Activated CD4-positive, alpha-beta memory T cell treated with anti-CD3 and anti-CD28 coated beads for 36 hours (primary cell): ENCODE results near the gene DYNC1LI1. TPM values are rescaled to one million over a fixed set of nuclear protein-coding genes. Genes with fewer than 3 reads are reported as not detected.

ENCODE experiments used
- CTCF ChIA-PET: fragments of 350-600 bp; sonication (Branson Sonifier 250); formaldehyde crosslinking; loops from one replicate; lab custom pipeline; 2021; ENCODE audit warnings: antibody characterized with exemption, inconsistent platforms; lab: Charles Lee
- POLR2A ChIA-PET: fragments of 350-600 bp; sonication (Branson Sonifier 250); formaldehyde crosslinking; loops from one replicate; lab custom pipeline; 2021; ENCODE audit warnings: antibody characterized with exemption; lab: Charles Lee
- DNase-seq: peaks from one replicate; pipeline ENCODE4 v3.0.0-alpha.2; 2020
- H3K27ac Mint-ChIP-seq: one replicate; pipeline ENCODE4 v1.8.0; 2021; ENCODE audit warnings: mixed read lengths
- H3K27me3 Mint-ChIP-seq: one replicate; pipeline ENCODE4 v1.8.0; 2021; ENCODE audit warnings: mixed read lengths
- H3K36me3 Mint-ChIP-seq: one replicate; pipeline ENCODE4 v1.8.0; 2021; ENCODE audit warnings: mixed read lengths
- H3K4me1 Mint-ChIP-seq: one replicate; pipeline ENCODE4 v1.8.0; 2021; ENCODE audit warnings: low read depth, mixed read lengths
- H3K4me3 Mint-ChIP-seq: one replicate; pipeline ENCODE4 v1.8.0; 2021; ENCODE audit warnings: mild to moderate bottlenecking, mixed read lengths
- H3K9me3 Mint-ChIP-seq: one replicate; pipeline ENCODE4 v1.8.0; 2021; ENCODE audit warnings: mixed read lengths
- intact Hi-C: fragments of 100-400 bp; cut with micrococcal nuclease; formaldehyde crosslinking; loops from one replicate; pipeline ENCODE4 v1.15.1; 2023
- total RNA-seq, 2 experiments: library from RNA; stranded (reverse); gene quantifications; one replicate each; pipeline ENCODE4 v1.2.3, GENCODE V29; 2021

The DYNC1LI1 gene
- total RNA-seq: 10 to 100 TPM; 35.2 to 36.3 TPM

DNA sequence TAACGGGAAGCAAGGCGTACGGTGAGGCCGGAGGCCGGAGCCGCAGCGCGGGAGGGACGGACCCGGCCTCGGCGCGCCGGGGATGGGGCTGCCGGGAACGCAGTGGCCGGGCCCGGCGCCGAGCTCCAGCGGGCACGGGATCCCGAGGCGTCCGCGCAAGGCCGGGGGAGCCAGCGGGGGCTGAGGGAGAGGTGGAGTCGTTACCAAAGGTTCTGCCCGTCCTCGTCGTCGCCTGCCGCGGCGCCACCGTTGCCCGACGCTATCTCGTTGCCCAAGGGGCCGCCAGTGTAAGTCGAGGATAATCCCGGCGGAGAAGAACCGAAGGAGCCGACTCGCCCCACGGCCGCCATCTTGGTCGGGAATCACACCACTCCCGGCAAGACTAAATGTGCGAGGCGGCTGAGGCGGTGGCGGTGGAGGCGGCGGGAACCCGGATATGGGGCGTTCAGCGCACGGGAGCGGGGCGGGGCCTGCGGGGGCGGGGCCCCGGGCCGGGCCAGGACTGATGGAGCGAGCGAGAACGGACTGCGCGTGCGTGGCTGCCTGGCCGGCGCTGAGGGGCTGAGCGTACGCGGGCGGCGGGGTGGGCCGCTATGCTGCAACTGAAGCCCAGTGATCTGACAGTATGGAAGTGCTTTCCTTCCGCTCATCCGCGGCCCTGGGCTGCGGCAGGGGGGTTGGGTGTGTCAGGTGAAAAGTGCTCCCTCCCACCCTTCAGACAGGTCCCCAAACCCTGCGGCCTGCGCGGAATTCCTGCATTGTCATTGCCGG, at the start of gene DYNC1LI1:
DYNC1LI1 (minus strand) TSS at position 438 of the 771 bp plus-strand sequence; CDS start at position 350, 88 bp downstream.
- ChIA-PET CTCF (interaction anchor here (0.6 to 1.7 kb wide), 3 partner anchors 176 to 331 kb away, joined by 3 to 6 read pairs (median 3); no protein-coding TSS in a partner anchor), POLR2A (interaction anchor here (0.7 to 1.4 kb wide), 3 partner anchors 36 to 114 kb away, joined by 3 read pairs; partner anchors contain the start of genes CMTM6 and CNOT10)
- Mint-ChIP-seq H3K4me3 (peak within 1 kb of the TSS; percentile 89), H3K27ac (peak within 1 kb of the TSS; percentile 90), H3K27me3 (no peaks in the 10 kb centered on the region), H3K4me1 (peaks cover 27% of the 10 kb centered on the region), H3K36me3 (peaks cover 5% of the 10 kb centered on the region), H3K9me3 (no peaks in the 10 kb centered on the region)
- DNase-seq: peak; percentile 96
- intact Hi-C loops: loop anchor here (1.0 to 2.0 kb wide), 3 partner anchors 68 to 544 kb away; partner anchors contain the start of genes CMTM6, CNOT10 and CRTAP

DNA sequence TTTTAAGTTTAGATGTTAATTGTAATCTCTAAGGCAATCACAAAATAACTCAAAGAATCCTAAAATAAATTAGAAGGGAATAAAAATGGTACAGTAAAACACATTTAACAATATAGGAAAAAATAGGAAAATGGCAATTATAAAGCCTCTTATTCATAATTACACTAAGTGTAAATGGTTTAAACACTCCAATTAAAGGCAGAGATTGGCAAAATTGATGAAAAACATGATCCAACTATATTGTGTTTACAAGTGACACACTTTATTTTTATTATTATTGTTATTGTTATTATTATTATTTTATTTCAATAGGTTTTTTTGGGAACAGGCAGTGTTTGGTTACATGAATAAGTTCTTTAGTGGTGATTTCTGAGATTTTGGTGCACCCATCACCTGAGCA, 48.7 kb upstream of the DYNC1LI1 start:
- peaks cover 9% of the 10 kb centered on the region for H3K9me3 Mint-ChIP-seq
- CTCF ChIA-PET: no interaction called here
- H3K36me3 Mint-ChIP-seq: no peaks in the 10 kb centered on the region
- intact Hi-C loops: no loop called here
- no peak overlapping the region for H3K27ac Mint-ChIP-seq
- no peak for DNase-seq
- no peaks in the 10 kb centered on the region for H3K27me3 Mint-ChIP-seq
- POLR2A ChIA-PET: no interaction called here
- no peak overlapping the region for H3K4me3 Mint-ChIP-seq
- no peaks in the 10 kb centered on the region for H3K4me1 Mint-ChIP-seq

DNA sequence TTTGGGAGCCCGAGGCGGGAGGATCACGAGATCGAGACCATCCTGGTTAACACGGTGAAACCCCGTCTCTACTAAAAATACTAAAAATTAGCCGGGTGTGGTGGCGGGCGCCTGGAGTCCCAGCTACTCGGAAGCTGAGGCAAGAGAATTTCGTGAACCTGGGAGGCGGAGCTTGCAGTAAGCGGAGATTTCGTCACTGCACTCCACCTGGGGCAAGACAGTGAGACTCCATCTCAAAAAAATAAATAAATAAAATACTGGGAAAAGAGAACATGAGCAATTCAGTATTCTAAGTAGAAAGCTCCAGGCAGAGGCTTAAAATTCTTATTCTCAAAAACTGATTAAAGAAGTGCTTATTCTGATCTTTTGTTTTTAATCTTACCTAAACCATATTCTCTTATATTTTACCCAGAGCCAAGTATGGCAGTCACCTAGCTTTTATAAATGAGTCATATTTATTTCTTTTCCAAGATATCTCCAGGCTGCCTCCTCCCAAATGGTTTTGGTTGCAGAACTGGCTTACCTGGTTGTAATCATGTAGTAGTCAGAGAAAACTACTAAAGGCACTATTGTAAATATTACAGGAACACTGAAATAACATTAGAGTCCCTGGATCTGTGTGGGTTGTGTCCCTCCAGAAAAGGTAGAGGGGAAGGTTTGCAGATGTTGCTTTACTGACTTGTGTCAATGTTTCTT, 45.8 kb upstream of the DYNC1LI1 start:
- POLR2A ChIA-PET: no interaction called here
- H3K4me3 Mint-ChIP-seq: no peak overlapping the region
- no peaks in the 10 kb centered on the region for H3K36me3 Mint-ChIP-seq

DNA sequence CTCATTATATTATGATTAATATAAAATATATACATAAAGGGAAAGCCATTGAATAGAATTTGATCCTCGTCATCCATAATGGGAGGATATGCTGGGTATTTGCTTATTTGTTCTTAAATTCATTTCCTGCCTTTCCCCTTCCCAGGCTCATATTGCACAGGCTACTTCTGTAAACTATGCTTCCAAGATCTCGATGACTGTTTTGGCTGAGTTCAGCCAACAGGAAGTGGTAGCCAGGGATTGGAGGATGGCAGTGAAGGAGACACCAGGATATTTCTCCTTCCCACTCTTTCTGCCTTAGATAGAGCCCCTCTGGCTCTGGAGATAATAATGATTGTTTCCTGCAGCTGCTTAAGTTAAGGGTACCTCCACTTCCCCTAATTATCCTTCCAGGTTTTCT, 44.3 kb upstream of the DYNC1LI1 start:
- peaks cover 6% of the 10 kb centered on the region for H3K27me3 Mint-ChIP-seq
- intact Hi-C loops: no loop called here
- H3K27ac Mint-ChIP-seq: no peak overlapping the region
- H3K4me1 Mint-ChIP-seq: no peaks in the 10 kb centered on the region
- DNase-seq: no peak
- no peaks in the 10 kb centered on the region for H3K36me3 Mint-ChIP-seq
- peaks cover 3% of the 10 kb centered on the region for H3K9me3 Mint-ChIP-seq
- no peak overlapping the region for H3K4me3 Mint-ChIP-seq
- CTCF ChIA-PET: no interaction called here
- POLR2A ChIA-PET: no interaction called here

More for the DNA sequence above, 45.8 kb upstream of the DYNC1LI1 start:
- Mint-ChIP-seq H3K9me3 (peaks cover 9% of the 10 kb centered on the region), H3K27me3 (peaks cover 6% of the 10 kb centered on the region), H3K27ac (no peak overlapping the region), H3K4me1 (no peaks in the 10 kb centered on the region)
- intact Hi-C loops: no loop called here
- DNase-seq: no peak
- CTCF ChIA-PET: no interaction called here

DNA sequence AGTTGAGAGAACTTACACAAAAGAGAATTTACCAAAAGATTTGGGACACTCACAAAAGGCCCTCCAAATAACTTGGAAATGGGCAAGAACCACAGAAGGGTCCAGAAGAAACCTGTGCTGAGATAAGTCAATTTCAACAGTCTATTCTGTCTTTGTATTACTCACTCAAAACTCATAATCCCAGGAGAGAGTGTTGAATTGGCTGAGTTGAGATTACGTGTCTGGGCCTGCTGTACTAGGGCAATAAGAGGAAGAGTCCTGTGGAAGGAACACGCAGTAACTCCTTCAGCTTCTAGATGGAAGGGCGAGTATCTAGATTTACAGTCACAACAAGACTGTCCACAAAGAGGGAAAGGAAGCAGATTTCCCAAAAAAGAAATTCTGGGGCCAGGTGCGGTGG, 42.5 kb upstream of the DYNC1LI1 start:
- H3K27me3 Mint-ChIP-seq: peaks cover 6% of the 10 kb centered on the region
- H3K4me1 Mint-ChIP-seq: no peaks in the 10 kb centered on the region
- H3K9me3 Mint-ChIP-seq: no peaks in the 10 kb centered on the region
- intact Hi-C loops: no loop called here
- CTCF ChIA-PET: interaction anchor here (0.7 kb wide), 1 partner anchor 279 kb away, joined by 3 read pairs; no protein-coding TSS in a partner anchor
- no peak overlapping the region for H3K27ac Mint-ChIP-seq
- POLR2A ChIA-PET: no interaction called here
- no peaks in the 10 kb centered on the region for H3K36me3 Mint-ChIP-seq
- no peak overlapping the region for H3K4me3 Mint-ChIP-seq
- DNase-seq: no peak

DNA sequence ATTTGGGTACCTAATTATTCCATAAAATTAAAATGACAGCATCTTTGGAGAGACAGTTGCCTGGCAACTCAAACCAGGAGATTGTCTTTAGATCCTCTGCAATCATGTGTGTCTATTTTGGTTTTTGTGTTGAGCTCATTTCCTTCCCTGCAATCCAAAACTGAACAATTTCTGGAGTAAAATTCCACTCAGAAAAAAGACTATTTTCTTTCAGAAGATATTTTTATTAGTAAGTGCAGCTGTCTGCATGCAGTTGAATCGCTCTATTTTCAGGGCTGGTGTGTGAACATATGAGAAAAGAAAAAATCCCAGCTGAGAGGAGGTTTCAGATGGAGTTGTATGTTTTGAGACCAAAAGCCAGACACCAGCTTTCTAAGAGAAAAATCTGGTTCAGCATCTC, 41.9 kb upstream of the DYNC1LI1 start:
- Mint-ChIP-seq H3K27ac (no peak overlapping the region), H3K4me3 (no peak overlapping the region), H3K27me3 (peaks cover 6% of the 10 kb centered on the region), H3K36me3 (no peaks in the 10 kb centered on the region), H3K9me3 (no peaks in the 10 kb centered on the region), H3K4me1 (no peaks in the 10 kb centered on the region)
- intact Hi-C loops: no loop called here
- CTCF ChIA-PET: interaction anchor here (0.7 kb wide), 1 partner anchor 278 kb away, joined by 3 read pairs; no protein-coding TSS in a partner anchor
- POLR2A ChIA-PET: no interaction called here
- no peak for DNase-seq

DNA sequence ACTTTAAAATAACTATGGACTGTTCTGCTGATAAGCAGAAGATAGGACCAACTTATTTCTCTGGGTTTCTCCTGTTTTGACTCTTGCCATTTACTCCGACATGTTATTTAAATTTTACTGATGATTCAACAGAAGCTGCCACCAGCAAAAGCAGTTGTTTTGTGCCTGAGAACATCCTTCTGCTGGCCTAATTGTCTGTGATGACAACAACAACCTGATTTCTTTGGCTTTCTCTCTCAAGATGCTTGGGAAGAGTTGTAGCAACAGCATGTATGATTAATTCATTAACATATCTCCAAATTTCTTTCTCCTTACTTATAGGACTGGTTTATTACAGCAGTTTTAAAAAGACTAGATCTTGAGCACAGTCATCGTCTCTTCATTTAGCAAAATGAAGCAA, 36.9 kb upstream of the DYNC1LI1 start:
- Mint-ChIP-seq H3K27me3 (peaks cover 3% of the 10 kb centered on the region), H3K9me3 (no peaks in the 10 kb centered on the region), H3K4me3 (no peak overlapping the region), H3K36me3 (no peaks in the 10 kb centered on the region), H3K27ac (no peak overlapping the region), H3K4me1 (no peaks in the 10 kb centered on the region)
- POLR2A ChIA-PET: no interaction called here
- CTCF ChIA-PET: no interaction called here
- DNase-seq: no peak
- intact Hi-C loops: no loop called here

DNA sequence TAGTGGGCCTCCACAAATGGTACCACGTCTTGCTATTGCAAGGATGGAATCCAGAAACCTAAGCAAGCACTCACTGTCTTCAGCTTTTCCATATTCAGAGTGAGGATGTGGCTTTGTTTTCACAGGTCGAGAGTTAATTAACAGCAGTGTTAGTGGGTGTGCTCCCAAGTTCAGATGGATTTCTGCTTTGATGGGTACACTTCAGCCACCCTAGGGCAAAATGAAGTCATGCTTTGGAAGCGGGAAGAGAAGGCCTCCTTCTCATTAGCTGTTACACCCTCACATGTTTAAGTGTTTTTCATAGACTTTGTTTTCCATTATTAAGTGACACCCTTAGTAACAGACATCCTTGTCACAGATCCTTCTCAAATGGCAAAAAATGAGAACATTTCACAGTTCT, 36.3 kb upstream of the DYNC1LI1 start:
- Mint-ChIP-seq H3K27ac (no peak overlapping the region), H3K36me3 (no peaks in the 10 kb centered on the region), H3K9me3 (no peaks in the 10 kb centered on the region), H3K4me3 (no peak overlapping the region), H3K4me1 (no peaks in the 10 kb centered on the region), H3K27me3 (peaks cover under 1% of the 10 kb centered on the region)
- no peak for DNase-seq
- intact Hi-C loops: no loop called here
- CTCF ChIA-PET: no interaction called here
- POLR2A ChIA-PET: no interaction called here

DNA sequence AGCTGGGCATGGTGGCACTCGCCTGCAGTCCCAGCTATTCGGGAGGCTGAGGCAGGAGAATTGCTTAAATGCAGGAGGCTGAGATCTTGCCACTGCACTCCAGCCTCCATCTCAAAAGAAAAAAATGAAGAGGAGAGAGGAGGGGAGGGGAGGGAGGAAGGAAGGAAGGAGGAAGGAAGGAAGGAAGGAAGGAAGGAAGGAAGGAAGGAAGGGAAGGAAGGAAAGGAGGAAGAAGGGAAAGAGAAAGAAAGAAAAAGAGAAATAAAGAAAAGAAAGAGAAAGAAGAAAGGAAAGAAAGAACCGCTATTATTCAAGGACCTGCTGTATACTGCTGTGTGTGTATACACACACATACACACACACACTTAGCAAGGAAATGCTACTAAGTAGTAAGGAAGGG, 35.6 kb upstream of the DYNC1LI1 start:
- H3K36me3 Mint-ChIP-seq: no peaks in the 10 kb centered on the region
- H3K9me3 Mint-ChIP-seq: no peaks in the 10 kb centered on the region

DNA sequence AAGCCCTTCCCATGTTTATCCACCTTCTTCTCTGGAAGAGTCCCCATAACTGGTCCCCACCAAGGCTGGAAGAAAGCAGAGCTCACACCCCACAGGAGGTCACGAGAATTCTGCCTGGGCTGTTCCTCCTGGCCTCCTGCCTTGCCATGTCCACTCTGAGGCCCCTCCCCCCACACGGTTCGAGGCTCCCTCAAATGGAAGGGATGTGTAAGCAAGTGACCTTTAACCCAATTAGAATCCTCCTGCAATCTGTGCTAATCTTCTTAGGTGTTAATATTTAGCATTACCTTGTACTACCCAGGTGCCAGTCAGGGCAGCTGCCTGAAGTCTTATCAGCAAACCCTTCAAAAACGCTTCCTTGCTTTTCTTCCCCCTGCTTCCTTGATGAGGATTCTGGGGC, 32.4 kb upstream of the DYNC1LI1 start:
- Mint-ChIP-seq H3K9me3 (no peaks in the 10 kb centered on the region), H3K36me3 (no peaks in the 10 kb centered on the region), H3K27ac (no peak overlapping the region), H3K27me3 (peaks cover 5% of the 10 kb centered on the region), H3K4me1 (no peaks in the 10 kb centered on the region), H3K4me3 (no peak overlapping the region)
- intact Hi-C loops: no loop called here
- POLR2A ChIA-PET: no interaction called here
- CTCF ChIA-PET: no interaction called here
- no peak for DNase-seq

More for the DNA sequence above, 35.6 kb upstream of the DYNC1LI1 start:
- Mint-ChIP-seq H3K27me3 (no peaks in the 10 kb centered on the region), H3K4me1 (no peaks in the 10 kb centered on the region), H3K4me3 (no peak overlapping the region), H3K27ac (no peak overlapping the region)
- POLR2A ChIA-PET: no interaction called here
- CTCF ChIA-PET: interaction anchor here (0.6 kb wide), 1 partner anchor 587 kb away, joined by 3 read pairs; no protein-coding TSS in a partner anchor
- no peak for DNase-seq
- intact Hi-C loops: no loop called here

DNA sequence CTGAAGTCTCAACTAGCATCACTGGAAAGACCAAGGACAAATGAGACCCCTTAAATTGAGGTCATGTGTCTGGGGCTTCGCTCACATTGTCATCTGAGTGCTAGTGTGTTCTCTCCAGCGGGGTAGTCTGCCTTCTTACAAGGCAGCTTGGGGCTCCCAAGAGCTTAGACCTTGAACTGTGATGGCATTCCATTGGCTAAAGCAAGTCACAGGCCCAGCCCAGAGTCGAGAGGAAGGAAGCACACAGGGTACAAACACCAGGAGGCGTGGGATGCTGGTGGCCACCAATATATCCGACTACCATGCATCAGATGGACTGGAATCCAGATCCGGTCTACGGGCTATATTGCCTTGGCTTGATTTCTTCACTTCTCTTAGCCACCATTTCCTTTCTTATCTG, 31.5 kb upstream of the DYNC1LI1 start:
- no peak overlapping the region for H3K27ac Mint-ChIP-seq
- H3K36me3 Mint-ChIP-seq: no peaks in the 10 kb centered on the region
- H3K27me3 Mint-ChIP-seq: peaks cover 9% of the 10 kb centered on the region
- DNase-seq: no peak
- no peaks in the 10 kb centered on the region for H3K9me3 Mint-ChIP-seq
- H3K4me3 Mint-ChIP-seq: no peak overlapping the region
- intact Hi-C loops: no loop called here
- ChIA-PET CTCF (no interaction called here), POLR2A (no interaction called here)
- H3K4me1 Mint-ChIP-seq: no peaks in the 10 kb centered on the region

DNA sequence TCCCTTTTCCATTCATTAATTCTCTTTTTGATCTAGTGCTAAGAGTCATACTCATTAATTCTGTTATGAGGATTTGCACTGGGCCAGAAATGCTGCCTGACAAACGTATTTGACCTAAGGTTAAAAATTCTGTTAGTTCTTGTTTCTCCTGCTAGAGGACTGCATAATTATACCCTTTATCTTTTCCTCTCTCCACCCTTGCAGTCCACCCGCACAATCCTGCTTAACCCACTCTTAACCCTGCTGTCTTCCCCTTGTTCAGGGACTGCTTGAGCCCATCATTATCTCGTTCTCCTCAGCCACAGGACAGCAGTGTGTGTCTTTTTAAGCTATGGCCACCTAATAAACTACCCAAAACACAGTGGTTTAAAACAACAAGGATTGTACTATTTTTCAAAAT, 31.1 kb upstream of the DYNC1LI1 start:
- peaks cover 9% of the 10 kb centered on the region for H3K27me3 Mint-ChIP-seq
- intact Hi-C loops: no loop called here
- ChIA-PET POLR2A (no interaction called here), CTCF (no interaction called here)
- no peak overlapping the region for H3K4me3 Mint-ChIP-seq
- no peaks in the 10 kb centered on the region for H3K36me3 Mint-ChIP-seq
- no peak overlapping the region for H3K27ac Mint-ChIP-seq
- H3K4me1 Mint-ChIP-seq: no peaks in the 10 kb centered on the region
- no peaks in the 10 kb centered on the region for H3K9me3 Mint-ChIP-seq
- no peak for DNase-seq
